A549 (cell line): ENCODE data around the gene TRAPPC12.

Source experiments
- CEBPB ChIP-seq, 2 experiments: fragments of >200 bp in 1 of 2; sonication (Bioruptor Twin) in 1 of 2; formaldehyde crosslinking in 1 of 2; IDR thresholded peaks; 2 replicates each; pipeline ENCODE4 v1.6.1; 2012 to 2016
- FOSB ChIP-seq: fragments of 250-450 bp; sonication (Bioruptor Pico); IDR thresholded peaks from 2 replicates; pipeline ENCODE4 v1.5.0; 2020; ENCODE audit warnings: mild to moderate bottlenecking, moderate library complexity
- TF ChIP-seq, protein P1 (sequence below): IDR thresholded peaks from 2 replicates; pipeline ENCODE4 v1.6.1; 2012
- TF ChIP-seq, protein P2 (sequence below): fragments of >200 bp; sonication (Bioruptor Twin); formaldehyde crosslinking; IDR thresholded peaks from 2 replicates; pipeline ENCODE4 v1.6.1; 2016

DNA sequence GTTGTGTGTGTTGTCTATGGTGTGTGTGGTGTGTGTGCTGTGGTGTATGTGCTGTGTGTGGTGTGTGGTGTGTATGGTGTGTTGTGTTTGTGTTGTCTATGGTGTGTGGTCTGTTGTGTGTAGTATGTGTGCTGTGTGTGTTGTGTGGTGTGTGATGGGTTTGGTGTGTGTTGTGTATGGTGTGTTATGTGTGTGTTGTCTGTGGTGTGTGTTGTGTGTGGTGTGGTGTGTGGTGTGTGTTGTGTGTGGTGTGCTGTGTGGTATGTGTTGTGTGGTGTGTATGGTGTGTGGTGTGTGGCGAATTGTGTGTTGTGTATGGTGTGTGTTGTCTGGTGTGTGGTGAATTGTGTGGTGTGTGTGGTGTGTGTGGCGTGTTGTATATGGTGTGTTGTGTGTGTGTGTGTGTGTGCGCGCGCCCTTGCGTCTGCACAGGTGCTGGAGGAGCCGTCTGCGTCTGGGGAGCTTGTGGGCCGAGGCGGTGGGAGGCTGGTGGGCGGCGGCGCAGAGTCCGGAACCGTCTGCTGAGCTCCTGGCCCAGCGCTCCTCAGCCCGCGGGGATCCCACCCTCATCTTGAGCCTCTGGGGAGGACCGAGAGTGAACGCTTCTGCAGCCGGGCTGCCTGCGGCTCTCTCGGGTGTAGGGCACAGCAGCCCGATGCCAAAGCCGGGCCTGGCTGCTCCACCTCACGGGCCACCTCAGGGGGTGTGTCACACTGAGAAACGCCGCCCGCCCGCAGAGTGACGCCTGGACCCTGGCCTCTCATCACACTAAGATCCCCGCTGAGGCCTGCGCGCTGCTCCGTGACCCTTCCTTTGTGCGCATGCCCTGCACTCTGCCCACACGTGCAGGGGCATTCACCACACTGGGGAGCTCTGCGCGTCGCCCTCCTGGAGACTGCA lies 148.6 kb downstream of the TRAPPC12 start:
- TF ChIP-seq, protein P1, sequence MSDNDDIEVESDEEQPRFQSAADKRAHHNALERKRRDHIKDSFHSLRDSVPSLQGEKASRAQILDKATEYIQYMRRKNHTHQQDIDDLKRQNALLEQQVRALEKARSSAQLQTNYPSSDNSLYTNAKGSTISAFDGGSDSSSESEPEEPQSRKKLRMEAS, result no peak
- TF ChIP-seq CEBPB (IDR thresholded peaks at IDR 0.05) (no peak), FOSB (CRISPR knock-in tag) (no peak)
- TF ChIP-seq, protein P2, sequence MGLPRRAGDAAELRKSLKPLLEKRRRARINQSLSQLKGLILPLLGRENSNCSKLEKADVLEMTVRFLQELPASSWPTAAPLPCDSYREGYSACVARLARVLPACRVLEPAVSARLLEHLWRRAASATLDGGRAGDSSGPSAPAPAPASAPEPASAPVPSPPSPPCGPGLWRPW, result no peak
